HCT116 (cell line): ENCODE measurements around the gene ACKR3. TPM values are rescaled to one million over a fixed set of nuclear protein-coding genes. Genes with fewer than 3 reads are reported as not detected.

Source experiments
- ATAC-seq: fragments of 200-7000 bp; cut with Tn5 transposase; 2 replicates; pipeline ENCODE4 v1.9.1; 2020; ENCODE audit warnings: mild to moderate bottlenecking, moderate library complexity
- Bru-seq: library from RNA; stranded (reverse); fragments of 400-500 nt; gene quantifications from one replicate; lab custom pipeline; 2021; lab: Mats Ljungman, UMichigan
- BruChase-seq, 2 experiments: library from RNA; stranded (reverse); fragments of 400-500 nt; gene quantifications; one replicate each; lab custom pipeline; 2021; lab: Mats Ljungman, UMichigan
- BruUV-seq: library from RNA; stranded (reverse); fragments of 400-500 nt; replicated peaks from 2 replicates; lab custom pipeline; 2021; lab: Mats Ljungman, UMichigan
- CTCF ChIA-PET: fragments of 300-600 bp; sonication (Branson Sonifier 250); formaldehyde crosslinking; loops from one replicate; lab custom pipeline; 2021; ENCODE audit warnings: antibody characterized with exemption; lab: Charles Lee
- POLR2A ChIA-PET: fragments of 300-600, 350-600 bp; sonication (Branson Sonifier 250); formaldehyde crosslinking; loops from one replicate; lab custom pipeline; 2021; ENCODE audit warnings: antibody characterized with exemption; lab: Charles Lee
- RAD21 ChIA-PET, 2 experiments: fragments of 300-600 bp; sonication (Branson Sonifier 250); formaldehyde crosslinking; loops; one replicate each; lab custom pipeline; 2023; ENCODE audit warnings: low total read pairs in 2 of 2; ENCODE audit not compliant: uncharacterized antibody in 2 of 2, unreplicated experiment in 2 of 2, low non-redundant PET in 1 of 2; lab: Charles Lee
- DNase-seq: peaks from one replicate; pipeline ENCODE4 v3.0.0-alpha.2; 2010; ENCODE audit warnings: low read depth, low spot score
- H2AFZ ChIP-seq: fragments of 200-600 bp; shearing (Covaris generic), sonication (generic); 2 replicates; pipeline ENCODE4 v1.6.1; 2017; ENCODE audit warnings: low read depth, mixed run types, mixed read lengths, antibody characterized with exemption, low read length; ENCODE audit not compliant: poor library complexity, severe bottlenecking
- H3K27ac ChIP-seq: 2 replicates; pipeline ENCODE4 v1.5.1; 2012; ENCODE audit warnings: low read depth, low read length
- H3K27me3 ChIP-seq: fragments of 200-600 bp; sonication (generic); 2 replicates; pipeline ENCODE4 v1.6.1; 2016; ENCODE audit warnings: mixed run types, low read length, mixed read lengths; ENCODE audit not compliant: insufficient read depth
- H3K36me3 ChIP-seq, 2 experiments: fragments of 200-500 bp in 1 of 2; fragments of 200-600 bp in 1 of 2; sonication (Bioruptor generic) in 1 of 2; sonication (generic) in 1 of 2; 2 replicates each; pipeline versions ENCODE4 v1.5.1 to v1.6.1; 2014 to 2016; ENCODE audit warnings: low read length in 2 of 2, inconsistent platforms in 1 of 2, mixed read lengths in 1 of 2, mixed run types in 1 of 2; ENCODE audit not compliant: insufficient read depth in 2 of 2, control insufficient read depth in 1 of 2
- H3K4me1 ChIP-seq, 2 experiments: fragments of 200-600 bp in 1 of 2; sonication (generic) in 1 of 2; 2 replicates each; pipeline versions ENCODE4 v1.5.1 to v1.6.1; 2012 to 2017; ENCODE audit warnings: low read length in 2 of 2, inconsistent platforms in 1 of 2, mild to moderate bottlenecking in 1 of 2, mixed read lengths in 1 of 2, mixed run types in 1 of 2, moderate library complexity in 1 of 2; ENCODE audit not compliant: insufficient read depth in 2 of 2, control insufficient read depth in 1 of 2
- H3K4me2 ChIP-seq: fragments of 200-600 bp; sonication (generic); 2 replicates; pipeline ENCODE4 v1.6.1; 2017; ENCODE audit warnings: mixed run types, low read length, mixed read lengths
- H3K4me3 ChIP-seq, 2 experiments: fragments of 200-600 bp in 1 of 2; sonication (generic) in 1 of 2; replicated peaks in 1 of 2; 2 replicates each; pipeline ENCODE4 v1.5.1; 2011 to 2016; ENCODE audit warnings: low read length in 2 of 2, control low read depth in 1 of 2, low read depth in 1 of 2, mild to moderate bottlenecking in 1 of 2, mixed read lengths in 1 of 2, mixed run types in 1 of 2
- H3K79me2 ChIP-seq: fragments of 200-600 bp; sonication (generic); 2 replicates; pipeline ENCODE4 v1.6.1; 2017; ENCODE audit warnings: mild to moderate bottlenecking, mixed run types, low read length, moderate library complexity, mixed read lengths; ENCODE audit not compliant: insufficient read depth
- H3K9ac ChIP-seq: fragments of 200-600 bp; sonication (generic); 2 replicates; pipeline ENCODE4 v1.6.1; 2016; ENCODE audit warnings: low read length, mixed read lengths
- H3K9me2 ChIP-seq: fragments of 200-600 bp; sonication (generic), shearing (Covaris generic); 2 replicates; pipeline ENCODE4 v1.6.1; 2017; ENCODE audit warnings: mixed run types, mild to moderate bottlenecking, moderate library complexity; ENCODE audit not compliant: insufficient read depth
- H3K9me3 ChIP-seq, 2 experiments: fragments of 200-500 bp in 1 of 2; fragments of 200-600 bp in 1 of 2; sonication (Bioruptor generic) in 1 of 2; sonication (generic) in 1 of 2; 2 replicates each; pipeline ENCODE4 v1.6.1; 2014 to 2017; ENCODE audit warnings: low read length in 2 of 2, mixed read lengths in 2 of 2, inconsistent platforms in 1 of 2, low read depth in 1 of 2, mild to moderate bottlenecking in 1 of 2, mixed run types in 1 of 2, moderate library complexity in 1 of 2; ENCODE audit not compliant: control insufficient read depth in 1 of 2, insufficient read depth in 1 of 2
- H4K20me1 ChIP-seq: fragments of 200-600 bp; sonication (generic), shearing (Covaris generic); 2 replicates; pipeline ENCODE4 v1.6.1; 2017; ENCODE audit warnings: mixed run types, mild to moderate bottlenecking, moderate library complexity; ENCODE audit not compliant: insufficient read depth
- ELF1 ChIP-seq: IDR thresholded peaks from 2 replicates; pipeline ENCODE4 v1.6.1; 2012; ENCODE audit warnings: low read depth, borderline replicate concordance
- EZH2phosphoT487 ChIP-seq: fragments of 200-600 bp; IDR thresholded peaks from 2 replicates; pipeline ENCODE4 v1.6.1; 2018; ENCODE audit warnings: antibody characterized with exemption, borderline replicate concordance
- FOSL1 ChIP-seq: IDR thresholded peaks from 2 replicates; pipeline ENCODE4 v1.6.1; 2012; ENCODE audit warnings: low read depth
- JUND ChIP-seq: IDR thresholded peaks from 2 replicates; pipeline ENCODE4 v1.6.1; 2012
- RAD21 ChIP-seq: IDR thresholded peaks from 2 replicates; pipeline ENCODE4 v1.6.1; 2012; ENCODE audit warnings: low read depth, mild to moderate bottlenecking
- SIN3A ChIP-seq: IDR thresholded peaks from 2 replicates; pipeline ENCODE4 v1.6.1; 2012; ENCODE audit warnings: low read depth
- SP1 ChIP-seq: IDR thresholded peaks from 2 replicates; pipeline ENCODE4 v1.6.1; 2012; ENCODE audit warnings: low read depth
- SRF ChIP-seq: IDR thresholded peaks from 2 replicates; pipeline ENCODE4 v1.6.1; 2012; ENCODE audit warnings: low read depth
- TCF7L2 ChIP-seq: IDR thresholded peaks from 2 replicates; pipeline ENCODE4 v1.7.0; 2011; ENCODE audit warnings: borderline replicate concordance, inconsistent platforms; ENCODE audit not compliant: insufficient read depth, insufficient read length; ENCODE audit errors: extremely low read depth
- intact Hi-C: fragments of 100-400 bp; cut with micrococcal nuclease; formaldehyde crosslinking; loops from 2 replicates; pipeline ENCODE4 v1.10.0; 2022
- long read RNA-seq: library from polyadenylated mRNA; unstranded; transcript quantifications from one replicate; pipeline ENCODE4 v2.0.0, GENCODE V29; 2021; ENCODE audit not compliant: unreplicated experiment
- polyA plus RNA-seq: library from polyadenylated mRNA; unstranded; fragments of >200 nt; gene quantifications from 2 replicates; pipeline ENCODE4 v1.2.1, GENCODE V29; 2012; ENCODE audit warnings: missing spikeins
- total RNA-seq: library from RNA; stranded (reverse); gene quantifications from one replicate; pipeline ENCODE4 v1.2.1, GENCODE V29; 2021; ENCODE audit not compliant: unreplicated experiment
- TF ChIP-seq, protein P1 (sequence below), 3 experiments: fragments of 200-600 bp in 1 of 3; sonication (generic) in 1 of 3; IDR thresholded peaks in 2 of 3; conservative IDR thresholded peaks in 1 of 3; 2 replicates each; pipeline ENCODE4 v1.5.1; 2012 to 2017; ENCODE audit warnings: low read depth in 2 of 3, low read length in 2 of 3, antibody characterized with exemption in 1 of 3, borderline replicate concordance in 1 of 3, control low read depth in 1 of 3, mild to moderate bottlenecking in 1 of 3, mixed read lengths in 1 of 3, mixed run types in 1 of 3, moderate library complexity in 1 of 3; ENCODE audit not compliant: insufficient read depth in 1 of 3
- TF ChIP-seq, protein P2 (sequence below): IDR thresholded peaks from 2 replicates; pipeline ENCODE4 v1.6.1; 2012
- TF ChIP-seq, protein P3 (sequence below): IDR thresholded peaks from 2 replicates; pipeline ENCODE4 v1.6.1; 2012

The ACKR3 gene
- total RNA-seq (0.20 TPM), Bru-seq, nascent RNA (percentile 15 among the genes with signal in this experiment), BruChase-seq, experiment 1, labeled RNA remaining after a 6-hour chase (percentile 10 among the genes with signal in this experiment), BruChase-seq, experiment 2, labeled RNA remaining after a 2-hour chase (percentile 16 among the genes with signal in this experiment)
- 0.12 TPM in 1 of 2 replicates, not detected in the other for polyA plus RNA-seq
- long read RNA-seq, result 0 reads

DNA sequence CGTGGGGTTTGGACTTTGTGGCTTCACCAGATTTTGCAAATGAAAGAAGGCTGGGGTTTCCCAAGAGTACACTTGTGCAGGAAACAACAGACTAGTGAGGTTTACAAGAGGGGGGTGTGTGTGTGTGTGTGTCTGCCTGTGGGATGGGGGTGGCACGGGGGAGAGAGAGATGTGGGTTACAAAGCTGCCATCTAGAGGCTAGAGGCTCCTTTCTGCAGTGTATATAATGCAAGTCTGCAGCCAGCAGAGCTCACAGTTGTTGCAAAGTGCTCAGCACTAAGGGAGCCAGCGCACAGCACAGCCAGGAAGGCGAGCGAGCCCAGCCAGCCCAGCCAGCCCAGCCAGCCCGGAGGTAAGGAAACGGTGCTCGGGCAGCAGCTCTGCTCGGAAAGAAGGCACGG, at the start of gene ACKR3:
ACKR3 (plus strand) TSS at position 253 of the 401 bp plus-strand sequence. CDS start 10,641 bp downstream, outside the sequence.
- TF ChIP-seq, protein P1, sequence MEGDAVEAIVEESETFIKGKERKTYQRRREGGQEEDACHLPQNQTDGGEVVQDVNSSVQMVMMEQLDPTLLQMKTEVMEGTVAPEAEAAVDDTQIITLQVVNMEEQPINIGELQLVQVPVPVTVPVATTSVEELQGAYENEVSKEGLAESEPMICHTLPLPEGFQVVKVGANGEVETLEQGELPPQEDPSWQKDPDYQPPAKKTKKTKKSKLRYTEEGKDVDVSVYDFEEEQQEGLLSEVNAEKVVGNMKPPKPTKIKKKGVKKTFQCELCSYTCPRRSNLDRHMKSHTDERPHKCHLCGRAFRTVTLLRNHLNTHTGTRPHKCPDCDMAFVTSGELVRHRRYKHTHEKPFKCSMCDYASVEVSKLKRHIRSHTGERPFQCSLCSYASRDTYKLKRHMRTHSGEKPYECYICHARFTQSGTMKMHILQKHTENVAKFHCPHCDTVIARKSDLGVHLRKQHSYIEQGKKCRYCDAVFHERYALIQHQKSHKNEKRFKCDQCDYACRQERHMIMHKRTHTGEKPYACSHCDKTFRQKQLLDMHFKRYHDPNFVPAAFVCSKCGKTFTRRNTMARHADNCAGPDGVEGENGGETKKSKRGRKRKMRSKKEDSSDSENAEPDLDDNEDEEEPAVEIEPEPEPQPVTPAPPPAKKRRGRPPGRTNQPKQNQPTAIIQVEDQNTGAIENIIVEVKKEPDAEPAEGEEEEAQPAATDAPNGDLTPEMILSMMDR (IDR thresholded peaks at IDR 0.05 in 2 of 3, conservative IDR thresholded peaks at IDR 0.05 in 1 of 3; ENCODE audit: borderline replicate concordance in 1 of 3, insufficient read depth in 1 of 3, low read depth in 2 of 3, low read length in 2 of 3), result peak; percentile 34 to 46 (median 42); a peak in 5 of 6 replicates
- peak; percentile 54 for TF ChIP-seq RAD21
- TF ChIP-seq, protein P2, sequence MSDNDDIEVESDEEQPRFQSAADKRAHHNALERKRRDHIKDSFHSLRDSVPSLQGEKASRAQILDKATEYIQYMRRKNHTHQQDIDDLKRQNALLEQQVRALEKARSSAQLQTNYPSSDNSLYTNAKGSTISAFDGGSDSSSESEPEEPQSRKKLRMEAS, result no peak
- ChIA-PET RAD21 (interaction anchor here in 1 of 2 experiments (1.4 kb wide), 1 partner anchor 56 kb away, joined by 5 read pairs; no protein-coding TSS in a partner anchor), CTCF (interaction anchor here (1.0 to 2.3 kb wide), 2 partner anchors 16 to 57 kb away, joined by 3 to 18 read pairs; no protein-coding TSS in a partner anchor), POLR2A (no interaction called here)
- BruUV-seq, result no TSS peak
- Histone ChIP-seq H2AFZ (no peak within 1 kb of the TSS), H3K4me2 (peak within 1 kb of the TSS; percentile 23; the same call in 1 of the 2 replicates), H3K27me3 (peaks cover 44% of the 10 kb centered on the region), H3K36me3 (no peaks in the 10 kb centered on the region), H3K4me3 (no peak within 1 kb of the TSS), H3K27ac (no peak within 1 kb of the TSS), H3K9me3 (no peaks in the 10 kb centered on the region), H3K4me1 (0 out of 4 replicates have a peak, but pooled peaks cover 0 to 2% of the 10 kb centered on the region in 2 experiments), H4K20me1 (no peaks in the 10 kb centered on the region), H3K9ac (no peak within 1 kb of the TSS), H3K79me2 (no peaks in the 10 kb centered on the region), H3K9me2 (no peaks in the 10 kb centered on the region)
- intact Hi-C loops, result no loop called here
- ATAC-seq (peak; percentile 96), DNase-seq (peak; percentile 21)

DNA sequence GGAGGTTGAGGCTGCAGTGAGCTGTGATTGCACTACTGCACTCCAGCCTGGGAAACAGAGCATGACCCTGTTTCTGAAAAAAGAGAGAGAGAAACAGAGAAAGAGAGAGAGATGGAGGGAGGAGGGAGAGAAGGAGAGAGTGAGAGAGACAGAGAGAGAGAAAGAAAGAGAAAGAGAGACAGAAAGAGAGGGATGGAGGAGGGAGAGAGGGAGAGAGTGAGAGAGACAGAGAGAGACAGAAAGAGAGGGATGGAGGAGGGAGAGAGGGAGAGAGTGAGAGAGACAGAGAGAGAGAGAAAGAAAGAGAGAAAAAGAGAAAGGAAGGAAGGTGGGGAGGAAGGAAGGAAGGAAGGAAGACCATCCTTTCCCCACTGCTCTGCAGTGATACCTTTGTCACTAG, 48.1 kb upstream of the ACKR3 start:
- ChIA-PET POLR2A (no interaction called here), RAD21 (no interaction called here), CTCF (no interaction called here)
- no peak for ATAC-seq
- intact Hi-C loops, result no loop called here
- H4K20me1 ChIP-seq, result no peaks in the 10 kb centered on the region
- peaks cover 51% of the 10 kb centered on the region for H3K27me3 ChIP-seq
- H3K36me3 ChIP-seq, result no peaks in the 10 kb centered on the region
- no TSS peak for BruUV-seq
- H3K9ac ChIP-seq, result no peak overlapping the region
- no peak overlapping the region for H3K27ac ChIP-seq
- H2AFZ ChIP-seq, result no peak overlapping the region
- no peak overlapping the region for H3K4me2 ChIP-seq
- no peaks in the 10 kb centered on the region for H3K4me1 ChIP-seq
- H3K79me2 ChIP-seq, result no peaks in the 10 kb centered on the region
- no peaks in the 10 kb centered on the region for H3K9me3 ChIP-seq
- H3K9me2 ChIP-seq, result no peaks in the 10 kb centered on the region
- no peak for DNase-seq
- H3K4me3 ChIP-seq, result no peak overlapping the region
- no peak for TF ChIP-seq SIN3A
- no peak for TF ChIP-seq ELF1
- no peak for TF ChIP-seq EZH2phosphoT487
- TF ChIP-seq JUND, result no peak
- TF ChIP-seq SP1, result no peak
- TF ChIP-seq, protein P3, sequence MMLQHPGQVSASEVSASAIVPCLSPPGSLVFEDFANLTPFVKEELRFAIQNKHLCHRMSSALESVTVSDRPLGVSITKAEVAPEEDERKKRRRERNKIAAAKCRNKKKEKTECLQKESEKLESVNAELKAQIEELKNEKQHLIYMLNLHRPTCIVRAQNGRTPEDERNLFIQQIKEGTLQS, result no peak
- TF ChIP-seq, protein P1 (IDR thresholded peaks at IDR 0.05 in 2 of 3, conservative IDR thresholded peaks at IDR 0.05 in 1 of 3; ENCODE audit: borderline replicate concordance in 1 of 3, insufficient read depth in 1 of 3, low read depth in 2 of 3, low read length in 2 of 3), result no peak
- TF ChIP-seq TCF7L2, result no peak
- no peak for TF ChIP-seq SRF
- TF ChIP-seq FOSL1, result no peak
